Lower lobe of right lung (tissue), 2 donors: ENCODE measurements around the gene OXSR1. TPM values are rescaled to one million over a fixed set of nuclear protein-coding genes. Genes with fewer than 3 reads are reported as not detected.

Experiments used
- ATAC-seq, 2 donors: fragments of 200-7000 bp; cut with Tn5 transposase; one replicate each; pipeline ENCODE4 v1.9.1; 2020 to 2022; ENCODE audit warnings: mild to moderate bottlenecking in 2 of 2, moderate library complexity in 2 of 2
- DNase-seq: peaks from one replicate; pipeline ENCODE4 v3.0.0-alpha.2; 2020
- H3K27ac ChIP-seq: fragments of 200-600 bp; one replicate; pipeline ENCODE4 v1.8.0; 2022
- H3K27me3 ChIP-seq: fragments of 200-600 bp; one replicate; pipeline ENCODE4 v1.8.0; 2022; ENCODE audit warnings: low read depth
- H3K36me3 ChIP-seq: fragments of 200-600 bp; one replicate; pipeline ENCODE4 v1.8.0; 2022; ENCODE audit warnings: mild to moderate bottlenecking
- H3K4me1 ChIP-seq: fragments of 200-600 bp; one replicate; pipeline ENCODE4 v1.8.0; 2022
- H3K4me3 ChIP-seq: fragments of 200-600 bp; one replicate; pipeline ENCODE4 v1.8.0; 2022; ENCODE audit warnings: mild to moderate bottlenecking
- H3K9me3 ChIP-seq: fragments of 200-600 bp; one replicate; pipeline ENCODE4 v1.8.0; 2022
- intact Hi-C: fragments of 100-400 bp; cut with DNase I; formaldehyde crosslinking; loops from one replicate; pipeline ENCODE4 v1.11.0; 2022
- long read RNA-seq: library from polyadenylated mRNA; unstranded; transcript quantifications from one replicate; pipeline ENCODE4 v2.0.0, GENCODE V29; 2021
- total RNA-seq: library from RNA; stranded (reverse); fragmentation: NEBNext Ultra II Directional; extraction: Animal tissue kit (Norgen Biotek cat#: 25700); gene quantifications from one replicate; pipeline ENCODE4 v1.2.1, GENCODE V29; 2021
- TF ChIP-seq, protein P1 (sequence below): fragments of 200-600 bp; IDR thresholded peaks from one replicate; pipeline ENCODE4 v1.8.0; 2022; ENCODE audit warnings: antibody characterized with exemption, mild to moderate bottlenecking
- donor health status: DM: no; HTN: yes; CAD: no; lungs with severe emphysema.

OXSR1 gene
- 29.2 TPM for total RNA-seq
- long read RNA-seq, full-length matches to known transcripts: 14 of 38 reads
- long read RNA-seq, partial matches to known transcripts: 18 of 38 reads
- long read RNA-seq, other reads (novel, unspliced or antisense): 6 of 38 reads

DNA sequence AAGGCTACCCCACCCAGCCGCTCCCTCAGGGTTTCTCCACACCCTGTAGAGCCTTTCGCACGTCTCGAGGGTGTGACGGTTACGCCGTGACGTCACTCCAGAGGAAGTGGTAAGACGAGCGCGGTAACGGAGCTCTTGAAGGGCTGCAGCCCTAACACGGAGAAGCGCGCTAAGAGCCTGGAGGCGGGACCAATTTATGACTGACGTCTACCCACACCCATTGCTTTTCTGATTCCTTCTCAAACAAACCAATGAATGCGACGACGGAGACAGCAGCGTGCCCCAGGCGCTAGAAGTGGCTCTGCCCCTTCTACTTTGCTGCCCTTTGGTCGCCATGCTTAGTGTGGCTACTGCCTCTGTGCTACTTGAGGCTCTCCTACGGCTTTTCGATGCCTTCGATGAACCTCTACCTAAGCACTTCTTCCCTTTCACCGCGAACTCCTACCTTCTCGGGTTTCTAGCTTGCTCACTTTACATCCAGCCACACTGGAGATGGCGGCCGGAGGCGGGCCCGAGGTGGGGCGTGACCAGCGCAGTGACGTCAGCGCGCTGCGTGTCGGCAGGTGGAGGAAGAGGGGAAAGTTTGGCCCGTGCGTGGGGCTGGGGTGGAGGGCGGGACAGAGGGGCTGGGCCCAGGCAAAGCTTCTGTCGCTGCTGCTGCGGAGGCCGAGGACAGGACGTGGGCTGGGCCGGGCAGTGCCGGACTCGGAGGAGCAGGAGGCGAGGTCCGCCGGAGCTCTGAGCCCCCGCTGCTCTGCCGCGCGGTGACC lies at the start of gene OXSR1:
Gene OXSR1 (plus strand): TSS at position 586 of the 770 bp plus-strand sequence. CDS start 340 bp downstream, outside the sequence.
- H3K27ac ChIP-seq: peak within 1 kb of the TSS; percentile 97
- H3K9me3 ChIP-seq: no peaks in the 10 kb centered on the region
- H3K4me3 ChIP-seq: peak within 1 kb of the TSS; percentile 80
- no peaks in the 10 kb centered on the region for H3K36me3 ChIP-seq
- TF ChIP-seq, protein P1, sequence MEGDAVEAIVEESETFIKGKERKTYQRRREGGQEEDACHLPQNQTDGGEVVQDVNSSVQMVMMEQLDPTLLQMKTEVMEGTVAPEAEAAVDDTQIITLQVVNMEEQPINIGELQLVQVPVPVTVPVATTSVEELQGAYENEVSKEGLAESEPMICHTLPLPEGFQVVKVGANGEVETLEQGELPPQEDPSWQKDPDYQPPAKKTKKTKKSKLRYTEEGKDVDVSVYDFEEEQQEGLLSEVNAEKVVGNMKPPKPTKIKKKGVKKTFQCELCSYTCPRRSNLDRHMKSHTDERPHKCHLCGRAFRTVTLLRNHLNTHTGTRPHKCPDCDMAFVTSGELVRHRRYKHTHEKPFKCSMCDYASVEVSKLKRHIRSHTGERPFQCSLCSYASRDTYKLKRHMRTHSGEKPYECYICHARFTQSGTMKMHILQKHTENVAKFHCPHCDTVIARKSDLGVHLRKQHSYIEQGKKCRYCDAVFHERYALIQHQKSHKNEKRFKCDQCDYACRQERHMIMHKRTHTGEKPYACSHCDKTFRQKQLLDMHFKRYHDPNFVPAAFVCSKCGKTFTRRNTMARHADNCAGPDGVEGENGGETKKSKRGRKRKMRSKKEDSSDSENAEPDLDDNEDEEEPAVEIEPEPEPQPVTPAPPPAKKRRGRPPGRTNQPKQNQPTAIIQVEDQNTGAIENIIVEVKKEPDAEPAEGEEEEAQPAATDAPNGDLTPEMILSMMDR: no peak
- peaks cover 18% of the 10 kb centered on the region for H3K4me1 ChIP-seq
- no peaks in the 10 kb centered on the region for H3K27me3 ChIP-seq
- DNase-seq: peak; percentile 100
- intact Hi-C loops: no loop called here
- ATAC-seq: peak; percentile 96 to 97

DNA sequence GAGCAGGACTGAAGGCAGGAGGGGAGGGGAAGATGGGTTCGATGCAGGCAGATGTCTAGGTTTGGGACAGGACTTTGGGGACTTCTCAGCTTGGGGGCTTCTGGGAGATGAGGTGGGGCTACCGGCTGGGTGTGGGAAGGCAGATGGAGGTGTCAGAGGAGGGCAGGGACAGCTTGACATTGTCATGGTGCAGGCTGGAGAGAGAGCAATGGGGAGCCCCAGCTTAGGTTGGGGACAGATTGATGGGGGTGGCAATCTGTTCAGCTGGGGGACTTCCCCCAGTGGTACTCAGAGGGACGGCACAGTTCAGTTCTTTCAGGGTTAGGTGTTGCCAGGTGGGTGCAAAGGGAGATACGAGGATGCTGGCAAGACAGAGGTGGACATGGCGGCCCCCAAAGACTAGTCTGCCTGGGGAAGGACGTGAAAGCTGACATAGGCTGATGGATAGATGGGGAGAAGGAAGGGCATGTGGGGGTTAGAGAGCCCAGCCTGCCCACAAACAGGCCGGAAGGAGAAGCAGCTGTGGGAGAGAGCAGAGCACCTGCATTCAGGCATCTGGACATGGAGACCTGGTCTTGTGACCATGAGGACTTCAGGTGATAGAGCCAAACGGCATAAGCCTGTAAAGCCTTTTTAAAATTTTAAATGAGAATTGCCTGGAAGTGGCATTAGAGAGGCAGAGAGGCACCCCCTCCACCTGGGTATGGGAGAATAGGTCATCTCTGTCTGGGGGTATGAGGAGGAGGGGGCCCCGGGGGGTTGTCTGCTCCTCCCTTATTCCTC lies 49.5 kb upstream of the OXSR1 start:
- TF ChIP-seq, protein P1: no peak
- no peak for DNase-seq
- intact Hi-C loops: no loop called here
- Histone ChIP-seq H3K4me1 (peaks cover 5% of the 10 kb centered on the region), H3K27ac (no peak overlapping the region), H3K4me3 (no peak overlapping the region), H3K36me3 (peaks cover 24% of the 10 kb centered on the region), H3K9me3 (no peaks in the 10 kb centered on the region), H3K27me3 (no peaks in the 10 kb centered on the region)
- ATAC-seq: no peak

DNA sequence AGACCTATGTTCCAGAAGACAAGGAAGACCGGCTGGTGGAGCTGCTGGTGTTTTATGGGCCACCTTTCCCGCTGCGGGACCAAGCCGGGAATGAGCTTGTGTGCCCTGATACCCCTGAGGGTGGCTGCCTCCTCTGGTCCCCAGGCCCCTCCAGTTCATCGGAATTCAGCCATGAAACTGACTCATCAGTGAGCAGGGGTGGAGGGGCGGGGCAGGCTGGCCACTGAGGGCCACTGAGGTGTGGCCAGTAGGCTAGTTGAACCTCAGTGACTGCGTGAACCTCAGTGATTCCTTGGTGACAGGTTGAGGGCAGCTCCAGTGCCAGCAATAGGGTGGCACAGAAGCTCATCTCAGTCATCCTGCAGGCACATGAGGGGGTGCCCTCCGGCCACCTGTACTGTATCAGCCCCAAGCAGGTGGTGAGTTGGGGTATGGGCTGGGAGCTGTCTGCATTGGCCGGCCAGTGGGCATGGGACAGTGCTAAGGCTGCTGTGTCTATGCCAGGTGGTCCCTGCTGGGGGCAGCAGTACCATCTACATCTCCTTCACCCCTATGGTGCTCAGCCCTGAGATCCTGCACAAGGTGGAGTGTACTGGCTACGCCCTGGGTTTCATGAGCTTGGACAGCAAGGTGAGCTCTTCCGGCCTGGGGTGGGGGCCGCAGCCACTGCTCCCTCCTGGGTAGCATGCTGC lies 48.7 kb upstream of the OXSR1 start:
- no peaks in the 10 kb centered on the region for H3K27me3 ChIP-seq
- intact Hi-C loops: no loop called here
- H3K27ac ChIP-seq: no peak overlapping the region
- DNase-seq: peak; percentile 39
- H3K36me3 ChIP-seq: peaks cover 32% of the 10 kb centered on the region
- no peak overlapping the region for H3K4me3 ChIP-seq
- TF ChIP-seq, protein P1: no peak
- no peak for ATAC-seq
- H3K9me3 ChIP-seq: no peaks in the 10 kb centered on the region
- H3K4me1 ChIP-seq: peaks cover 5% of the 10 kb centered on the region

DNA sequence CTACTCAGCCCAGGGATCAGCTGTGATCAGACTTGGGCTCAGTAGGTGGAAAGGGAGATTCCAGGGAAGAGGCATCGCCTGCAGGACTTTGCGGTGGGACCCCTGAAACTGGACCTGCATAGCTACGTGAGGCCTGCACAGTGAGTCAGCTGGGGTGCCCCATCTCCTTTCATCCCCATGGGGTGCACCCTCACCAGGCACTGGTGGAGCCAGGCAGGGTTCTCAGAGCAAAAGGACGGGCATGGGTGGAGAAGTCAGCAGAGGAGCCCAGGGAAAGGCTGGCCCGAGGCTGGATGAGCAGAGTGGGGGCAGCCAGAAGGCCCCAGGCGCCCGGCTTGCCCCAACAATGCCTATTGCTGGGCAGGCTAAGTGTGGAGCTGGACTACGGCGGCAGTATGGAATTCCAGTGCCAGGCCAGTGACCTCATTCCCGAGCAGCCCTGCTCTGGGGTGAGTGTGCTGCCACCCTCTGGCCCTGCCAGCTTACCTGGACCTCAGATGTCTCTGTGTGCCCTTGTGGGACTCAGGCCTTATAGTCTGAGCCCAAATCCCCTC lies 48.1 kb upstream of the OXSR1 start:
- Histone ChIP-seq H3K27me3 (no peaks in the 10 kb centered on the region), H3K27ac (no peak overlapping the region), H3K4me1 (peaks cover 5% of the 10 kb centered on the region), H3K36me3 (peaks cover 38% of the 10 kb centered on the region), H3K9me3 (no peaks in the 10 kb centered on the region), H3K4me3 (no peak overlapping the region)
- intact Hi-C loops: no loop called here
- peak; percentile 66 for DNase-seq
- ATAC-seq: peak; percentile 70 to 88
- TF ChIP-seq, protein P1: no peak
